HG02938 (cell line): ENCODE results near the gene CTDSPL.
"Not testable (repeated sequence)": the region's sequence is repeated elsewhere in the genome, so short reads cannot be mapped to it uniquely, and the experiment has no call there.

ENCODE experiments used
- ATAC-seq: cut with Tn5 transposase; IDR thresholded peaks from one replicate; pipeline ENCODE4 v1.9.1; 2021; ENCODE audit warnings: mild to moderate bottlenecking, moderate library complexity; ENCODE audit not compliant: unreplicated experiment

The CTDSPL gene

DNA sequence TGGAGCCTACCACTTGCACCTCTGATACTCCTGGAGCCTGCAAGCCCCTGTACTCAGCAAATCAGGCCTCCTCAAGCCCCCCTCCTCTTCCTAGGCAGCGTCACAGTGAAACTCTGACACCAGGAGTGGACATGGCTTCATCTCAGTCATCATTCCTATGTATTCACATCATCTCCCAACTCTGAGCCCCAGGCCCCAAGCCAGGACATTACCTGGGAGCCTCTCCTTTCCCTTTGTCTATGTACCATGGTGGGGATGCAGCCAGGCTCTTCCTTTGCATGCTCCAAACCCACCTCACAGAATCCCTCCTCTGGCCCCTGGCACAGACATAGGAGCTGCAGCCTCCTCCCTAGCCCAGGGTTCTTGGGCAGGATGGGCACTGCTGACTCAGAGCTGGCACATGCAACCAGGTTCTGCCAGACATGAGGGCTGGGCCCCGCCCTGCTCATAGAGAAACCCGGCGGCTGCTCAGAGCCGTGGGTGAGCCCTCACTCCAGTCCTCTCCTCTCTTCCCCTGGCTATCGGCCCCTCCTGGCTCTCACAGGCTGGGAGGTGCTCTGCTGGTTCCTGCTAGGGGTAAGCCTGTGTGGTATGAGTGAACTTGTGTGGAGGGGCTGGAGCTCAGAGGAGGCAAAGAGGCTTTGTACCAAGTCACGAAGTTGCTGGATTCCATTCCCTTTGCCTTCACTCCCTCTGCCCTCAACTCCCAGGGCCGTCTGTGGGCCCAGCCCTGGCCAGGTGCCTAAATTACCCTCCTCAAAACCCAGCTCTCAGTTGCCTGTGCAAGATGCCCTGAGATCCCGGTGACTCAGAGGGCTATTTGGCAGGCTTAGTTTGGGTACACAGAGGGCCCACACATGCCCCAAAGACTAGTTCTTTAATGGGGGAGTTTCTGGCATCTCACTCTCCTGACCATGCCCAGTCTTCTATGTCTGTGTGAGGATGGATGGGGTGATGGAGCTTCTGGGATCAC, 169.6 kb downstream of the CTDSPL start:
- no peak for ATAC-seq

DNA sequence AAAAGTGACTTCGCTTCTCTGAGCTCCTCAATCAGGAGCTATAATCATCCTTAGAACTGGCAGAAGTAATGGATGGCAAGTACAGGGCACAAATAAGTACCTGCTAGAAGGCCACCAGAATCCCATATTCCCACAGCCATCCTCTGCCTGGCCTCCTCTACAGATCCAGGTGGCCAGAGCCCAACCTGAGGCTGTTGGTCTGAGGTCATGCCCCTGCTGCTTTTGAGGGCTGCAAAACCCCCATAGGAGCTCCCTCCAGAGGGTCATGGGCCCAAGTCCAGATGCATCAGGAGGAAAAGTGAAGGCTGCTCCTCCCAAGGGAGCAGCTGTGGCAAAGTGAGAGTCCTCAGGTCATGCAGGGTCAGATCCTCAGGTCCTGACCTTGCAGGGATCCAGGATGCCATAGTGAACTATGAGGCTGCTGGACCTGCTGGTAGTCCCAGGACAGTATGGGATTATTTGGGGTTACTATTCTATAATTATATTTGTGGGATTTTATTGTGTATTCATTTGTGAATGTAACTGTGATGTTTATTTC, 170.7 kb downstream of the CTDSPL start:
- ATAC-seq, result no peak

DNA sequence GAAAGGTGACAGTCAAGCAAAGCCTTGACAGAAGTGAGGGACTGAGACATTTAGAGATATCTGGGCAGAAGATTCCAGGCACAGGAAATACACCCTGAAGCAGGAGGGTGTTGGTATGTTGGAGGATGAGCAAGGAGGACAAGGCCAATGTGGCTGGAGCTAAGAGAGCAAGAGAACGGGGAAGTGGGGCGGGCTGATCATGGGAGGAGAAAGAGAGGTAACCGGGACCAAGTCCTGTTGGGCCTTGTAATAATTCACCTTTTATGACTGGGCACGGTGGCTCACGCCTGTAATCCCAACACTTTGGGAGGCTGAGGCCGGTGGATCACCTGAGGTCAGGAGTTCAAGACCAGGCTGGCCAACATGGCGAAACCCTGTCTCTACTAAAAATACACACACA, 171.9 kb downstream of the CTDSPL start:
- ATAC-seq, result not testable (repeated sequence)
